ENCODE data around the gene SPATS1.
A peak's percentile ranks its signal among the peaks of the same experiment; 100 is the strongest.

DNA sequence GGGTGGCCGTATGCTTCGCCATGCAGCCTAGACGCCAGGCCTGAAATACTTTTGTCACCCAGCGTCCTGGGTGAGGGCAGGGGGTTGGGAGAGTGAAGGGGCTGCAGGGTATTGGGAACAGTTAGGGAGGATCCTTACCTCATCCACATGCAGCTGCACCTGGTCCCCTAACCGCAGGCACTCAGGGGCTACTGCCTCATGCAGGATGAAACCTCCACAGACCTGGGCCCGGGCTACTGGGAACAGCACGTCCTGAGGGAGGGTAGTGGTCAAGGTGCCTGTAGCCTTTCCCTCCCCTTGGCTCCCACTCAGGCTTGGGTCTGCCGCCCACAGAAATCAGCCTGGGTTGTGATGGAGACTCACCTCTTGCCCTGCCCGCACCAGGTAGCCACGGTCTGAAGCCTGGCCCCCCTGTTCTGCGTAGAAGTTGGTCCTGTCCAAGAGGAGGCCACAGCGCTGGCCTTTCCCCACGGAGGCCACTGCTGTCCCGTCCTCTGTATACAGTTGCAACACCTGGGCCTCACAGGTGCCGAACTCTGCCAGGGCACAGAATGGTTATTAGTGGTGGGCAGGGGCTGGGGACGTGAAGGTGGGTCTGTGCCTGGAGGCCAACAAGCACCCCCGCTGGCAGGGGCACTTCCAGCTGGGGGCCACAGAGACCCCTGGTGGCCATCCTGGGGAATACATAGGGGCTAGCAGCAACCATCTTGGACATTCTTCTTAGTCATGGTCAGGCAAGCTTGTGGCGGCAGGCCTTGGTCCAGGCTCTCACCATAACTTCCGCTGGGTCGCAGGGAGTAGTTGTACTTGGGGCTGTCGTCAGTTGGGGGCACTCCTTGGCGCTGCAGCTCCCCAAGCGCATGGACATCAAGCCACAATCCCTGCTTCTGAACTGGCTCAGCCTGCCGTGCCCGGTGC is 37.9 kb upstream of the SPATS1 start:
- TF ChIP-seq, protein P1, sequence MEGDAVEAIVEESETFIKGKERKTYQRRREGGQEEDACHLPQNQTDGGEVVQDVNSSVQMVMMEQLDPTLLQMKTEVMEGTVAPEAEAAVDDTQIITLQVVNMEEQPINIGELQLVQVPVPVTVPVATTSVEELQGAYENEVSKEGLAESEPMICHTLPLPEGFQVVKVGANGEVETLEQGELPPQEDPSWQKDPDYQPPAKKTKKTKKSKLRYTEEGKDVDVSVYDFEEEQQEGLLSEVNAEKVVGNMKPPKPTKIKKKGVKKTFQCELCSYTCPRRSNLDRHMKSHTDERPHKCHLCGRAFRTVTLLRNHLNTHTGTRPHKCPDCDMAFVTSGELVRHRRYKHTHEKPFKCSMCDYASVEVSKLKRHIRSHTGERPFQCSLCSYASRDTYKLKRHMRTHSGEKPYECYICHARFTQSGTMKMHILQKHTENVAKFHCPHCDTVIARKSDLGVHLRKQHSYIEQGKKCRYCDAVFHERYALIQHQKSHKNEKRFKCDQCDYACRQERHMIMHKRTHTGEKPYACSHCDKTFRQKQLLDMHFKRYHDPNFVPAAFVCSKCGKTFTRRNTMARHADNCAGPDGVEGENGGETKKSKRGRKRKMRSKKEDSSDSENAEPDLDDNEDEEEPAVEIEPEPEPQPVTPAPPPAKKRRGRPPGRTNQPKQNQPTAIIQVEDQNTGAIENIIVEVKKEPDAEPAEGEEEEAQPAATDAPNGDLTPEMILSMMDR (IDR thresholded peaks at IDR 0.05): peak; percentile 32 to 51 (median 50)
- TF ChIP-seq POLR2A (IDR thresholded peaks at IDR 0.05) (no peak), EP300 (IDR thresholded peaks at IDR 0.05) (no peak)

Measured in ovary (tissue), 3 donors.